ENCODE data around the gene TBCD. TPM values are rescaled to one million over a fixed set of nuclear protein-coding genes. Genes with fewer than 3 reads are reported as not detected.

The TBCD gene
- total RNA-seq, 1 donor from 2014 or later, result 55.5 TPM

- peak; percentile 58 for ATAC-seq
Measured at GRCh38 chr17:82859431-82860403, 107.9 kb downstream of the TBCD start.

- ATAC-seq, result no peak
Measured at GRCh38 chr17:82860606-82861392, 108.9 kb downstream of the TBCD start.

- ATAC-seq, result no peak
Measured at GRCh38 chr17:82861393-82861775, 109.5 kb downstream of the TBCD start.

GRCh38 chr17:82862191-82862590 is 110.3 kb downstream of the TBCD start:
- ATAC-seq, result no peak

GRCh38 chr17:82862737-82863382 is 111.0 kb downstream of the TBCD start:
- ATAC-seq, result no peak

- no peak for ATAC-seq
Measured at GRCh38 chr17:82863383-82863940, 111.6 kb downstream of the TBCD start.

GRCh38 chr17:82863941-82864712 is 112.3 kb downstream of the TBCD start:
- peak; percentile 30 for ATAC-seq

GRCh38 chr17:82864713-82865248 is 112.9 kb downstream of the TBCD start:
- ATAC-seq, result no peak

GRCh38 chr17:82865274-82865673 is 113.4 kb downstream of the TBCD start:
- peak; percentile 1 for ATAC-seq

- no peak for ATAC-seq
Measured at GRCh38 chr17:82865774-82866395, 114.0 kb downstream of the TBCD start.

- ATAC-seq, result peak; percentile 1
Measured at GRCh38 chr17:82866590-82867191, 114.8 kb downstream of the TBCD start.

- ATAC-seq, result no peak
Measured at GRCh38 chr17:82867763-82868325, 116.0 kb downstream of the TBCD start.

GRCh38 chr17:82868715-82869131 is 116.9 kb downstream of the TBCD start:
- no peak for ATAC-seq

- ATAC-seq, result no peak
Measured at GRCh38 chr17:82869536-82869935, 117.7 kb downstream of the TBCD start.

- ATAC-seq, result no peak
Measured at GRCh38 chr17:82870091-82870491, 118.2 kb downstream of the TBCD start.

GRCh38 chr17:82870541-82870940 is 118.7 kb downstream of the TBCD start:
- no peak for ATAC-seq

- peak; percentile 21 for ATAC-seq
Measured at GRCh38 chr17:82871056-82871775, 119.4 kb downstream of the TBCD start.

- ATAC-seq, result no peak
Measured at GRCh38 chr17:82871776-82872561, 120.1 kb downstream of the TBCD start.

All from esophagus mucosa (tissue), 1 donor.